ENCODE data around the gene CAPN13.

Gene CAPN13

DNA sequence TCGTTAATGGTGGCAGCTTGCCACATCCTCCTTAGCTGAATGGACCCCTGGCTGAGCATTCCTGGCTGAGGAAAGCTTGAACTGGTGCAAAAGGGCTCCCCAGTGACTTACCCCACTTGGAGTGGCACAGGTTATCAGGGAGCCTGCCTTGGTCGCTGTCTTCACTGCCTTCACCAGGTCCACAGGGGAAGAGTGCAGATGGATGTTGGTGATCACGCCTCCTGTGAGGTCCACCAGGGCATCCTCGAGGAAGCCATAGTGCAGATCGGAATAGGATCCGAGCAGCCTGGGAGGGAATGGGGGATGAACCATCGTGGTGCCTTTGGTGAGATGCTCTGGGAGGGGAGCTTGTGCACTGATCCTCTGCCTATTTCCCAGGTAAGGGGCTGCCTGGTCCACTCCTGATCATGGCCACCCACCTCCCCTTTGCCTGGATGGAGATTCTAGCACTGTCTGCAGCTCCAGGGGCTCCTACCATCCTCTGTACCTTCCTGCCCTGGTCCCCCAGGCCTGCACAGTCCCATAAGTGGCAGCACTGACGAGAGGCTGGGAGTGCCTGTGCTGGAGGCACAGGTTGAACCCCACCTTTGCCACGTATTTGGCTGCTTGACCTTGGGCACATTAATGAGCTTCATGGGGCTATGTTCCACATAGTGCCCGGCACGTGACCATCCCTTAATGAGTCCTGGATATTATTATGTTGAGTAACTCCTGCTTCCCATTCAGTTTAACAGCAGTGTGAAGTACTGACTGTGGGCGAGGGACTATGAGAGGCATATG, 43.0 kb downstream of the CAPN13 start:
- no peak for DNase-seq (ENCODE audit: low read depth)

DNA sequence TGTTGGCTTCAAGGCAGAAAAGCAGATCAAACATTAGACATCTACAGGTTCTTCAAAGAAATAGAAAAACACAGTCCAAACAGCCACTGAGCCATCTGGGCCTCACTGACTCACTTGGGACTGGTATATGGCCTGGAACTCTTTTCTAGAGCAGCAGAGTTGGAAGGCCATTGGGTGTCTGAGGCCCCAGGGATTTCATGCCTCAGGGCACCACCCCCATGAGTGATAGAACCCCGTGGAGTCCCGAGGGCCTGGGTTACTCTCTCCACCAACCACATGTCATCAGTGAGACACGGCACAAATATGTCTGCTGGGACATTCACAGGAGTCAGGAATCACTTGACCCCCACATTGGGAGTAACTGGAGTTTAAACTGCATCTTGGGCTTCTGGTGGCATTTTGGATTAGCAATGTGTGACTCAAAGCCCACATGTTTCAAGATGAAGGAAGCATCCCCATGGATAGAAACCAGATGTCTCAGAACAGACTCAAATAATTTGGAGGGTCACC, 44.0 kb downstream of the CAPN13 start:
- DNase-seq (ENCODE audit: low read depth) = no peak

DNA sequence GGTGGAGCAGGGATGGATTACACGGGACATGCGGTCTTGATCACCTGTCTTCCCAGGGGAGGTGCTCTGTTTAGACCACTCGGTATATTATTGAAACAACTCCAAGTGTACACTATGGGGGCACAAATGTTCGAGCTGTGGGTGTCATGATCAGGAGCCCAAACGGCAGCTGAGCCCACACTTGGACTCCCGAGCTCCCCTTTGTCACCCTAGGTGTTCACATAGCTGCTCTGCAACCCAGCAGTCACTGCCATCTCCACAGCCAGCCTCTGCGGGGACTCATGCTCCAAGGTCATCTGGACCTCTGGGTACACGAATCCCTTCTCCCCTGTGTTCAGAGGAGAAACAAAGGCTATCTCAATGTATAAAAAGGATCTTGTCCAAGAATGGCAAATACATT, 46.0 kb downstream of the CAPN13 start:
- DNase-seq (ENCODE audit: low read depth) = no peak

DNA sequence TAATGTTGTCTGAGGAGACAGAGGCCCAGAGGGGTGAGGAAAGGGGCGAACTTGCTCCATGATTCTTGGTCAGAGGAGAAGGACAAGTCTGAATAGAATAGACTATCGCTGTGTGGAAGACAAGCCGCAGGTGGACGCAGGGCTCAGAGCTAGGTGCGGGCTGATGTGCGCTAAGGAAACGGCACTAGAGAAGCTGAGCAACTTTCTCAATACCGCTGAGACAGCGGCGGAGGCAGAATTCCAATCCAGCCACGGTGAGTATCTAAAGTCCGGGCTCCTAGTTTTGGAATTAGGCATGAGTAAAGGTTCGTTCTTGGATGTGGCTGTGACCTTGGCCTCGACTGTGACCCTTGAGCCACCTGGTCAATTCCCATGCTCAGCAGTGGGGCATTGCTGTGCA, 47.8 kb downstream of the CAPN13 start:
- no peak for DNase-seq (ENCODE audit: low read depth)

DNA sequence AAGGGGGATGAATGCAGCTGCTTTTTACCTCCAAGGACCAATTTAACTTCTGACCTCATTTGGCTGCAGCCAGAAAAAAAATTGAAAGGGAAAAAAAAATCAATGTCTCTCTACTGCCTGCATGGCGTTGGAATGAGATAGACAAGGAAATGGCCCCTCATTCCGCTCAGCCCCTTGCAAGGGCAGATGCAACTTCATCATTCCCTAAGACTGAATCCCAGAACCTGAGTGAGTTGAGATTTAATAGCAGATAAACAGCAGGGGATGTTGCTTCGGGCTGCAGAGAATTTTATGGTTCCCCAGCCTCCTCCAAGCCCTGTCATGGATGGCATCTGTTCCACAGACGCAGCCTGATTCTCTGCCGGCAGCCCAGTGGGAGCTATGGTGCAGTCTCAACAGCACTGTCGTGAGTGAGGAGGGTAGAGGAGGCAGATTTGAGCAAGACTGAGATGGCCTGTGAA, 49.0 kb downstream of the CAPN13 start:
- no peak for DNase-seq (ENCODE audit: low read depth)

DNA sequence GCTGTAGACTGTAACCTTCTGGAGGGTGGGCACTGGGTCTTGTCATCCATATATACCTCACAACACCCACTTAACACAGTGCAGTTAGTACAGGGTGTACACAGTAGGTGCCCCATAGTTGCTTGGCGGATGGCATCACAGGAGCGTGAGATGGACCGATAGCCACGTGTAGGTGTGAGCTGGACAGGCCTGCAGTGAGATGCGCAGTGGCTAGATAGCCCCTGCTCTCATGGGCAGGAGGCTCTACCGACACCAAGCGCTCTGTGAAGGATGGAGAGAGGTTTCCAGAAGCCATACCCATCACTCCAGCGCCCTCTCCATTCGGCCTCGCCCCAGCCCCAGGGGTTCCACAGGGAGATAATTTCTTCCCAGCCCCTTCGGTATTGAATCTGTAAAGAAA, 49.5 kb downstream of the CAPN13 start:
- DNase-seq (ENCODE audit: low read depth) = no peak

DNA sequence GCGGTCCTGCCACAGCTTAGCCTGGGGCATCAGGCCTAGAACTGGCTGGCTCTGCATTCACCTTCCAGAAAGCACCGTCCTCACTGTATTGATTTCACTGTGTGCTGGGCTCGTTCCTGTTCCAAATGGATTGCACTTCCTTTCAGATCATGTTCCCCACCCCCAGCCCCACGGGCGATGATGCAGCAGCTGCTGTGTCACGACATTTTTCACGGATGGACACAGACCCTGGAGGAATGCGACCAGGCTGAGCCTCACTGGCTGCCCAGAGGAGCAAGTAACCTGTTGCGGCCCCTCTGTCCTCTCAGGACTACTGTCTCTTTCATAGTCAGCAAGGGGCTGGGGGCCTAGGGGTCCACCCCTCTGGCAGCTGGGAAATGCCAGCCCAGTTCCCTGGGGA, 50.3 kb downstream of the CAPN13 start:
- no peak for DNase-seq (ENCODE audit: low read depth)

DNA sequence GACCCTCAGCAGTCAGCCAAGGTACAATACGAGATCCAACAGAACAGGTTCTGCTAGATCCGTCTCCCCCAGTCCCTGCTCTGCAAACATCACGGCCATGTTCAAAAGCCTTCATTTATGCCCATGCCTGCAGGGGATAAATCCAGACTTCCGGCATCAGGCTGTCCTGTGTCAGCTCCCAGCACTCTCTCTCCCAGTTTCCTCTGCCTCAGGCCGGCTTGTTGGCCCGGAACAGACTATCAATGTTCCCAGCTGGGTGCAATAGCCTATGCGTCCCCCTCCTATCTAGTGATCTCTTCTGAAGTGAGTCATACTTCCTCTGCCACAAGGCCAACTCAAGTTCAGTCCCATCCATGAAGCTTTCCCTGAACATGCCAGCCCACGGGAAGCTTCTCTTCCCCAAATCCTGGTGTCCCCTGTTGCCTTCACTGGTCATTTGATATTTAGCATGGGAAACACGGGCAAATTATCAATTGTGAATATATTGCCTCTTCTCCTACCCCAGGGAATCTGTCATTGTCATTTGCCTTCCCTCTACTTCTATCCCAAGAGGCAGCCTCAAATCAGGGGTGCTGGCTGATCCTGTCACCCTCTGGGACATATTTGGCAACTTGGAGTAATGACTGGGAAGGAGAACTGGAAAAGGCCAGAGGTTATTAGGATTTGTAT, 51.1 kb downstream of the CAPN13 start:
- no peak for DNase-seq (ENCODE audit: low read depth)

DNA sequence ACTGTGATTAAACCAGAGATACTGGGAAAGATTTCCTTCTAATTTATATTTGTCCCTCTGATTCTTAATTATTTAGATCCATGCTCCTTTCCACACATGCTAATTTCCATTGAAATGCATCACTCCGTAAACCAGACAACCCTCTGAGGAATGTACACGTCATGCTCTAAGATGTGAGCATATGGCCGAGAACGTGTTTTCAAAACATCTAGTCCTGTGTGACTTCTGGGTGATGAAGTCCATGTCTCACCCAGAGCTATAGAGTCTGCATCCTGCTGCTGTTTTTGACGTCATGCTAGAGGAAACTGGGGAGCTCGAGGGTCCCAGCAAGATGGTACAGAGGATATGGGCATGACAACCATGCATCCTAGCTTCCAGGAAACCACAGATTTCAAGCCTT, 53.6 kb downstream of the CAPN13 start:
- DNase-seq (ENCODE audit: low read depth) = no peak

DNA sequence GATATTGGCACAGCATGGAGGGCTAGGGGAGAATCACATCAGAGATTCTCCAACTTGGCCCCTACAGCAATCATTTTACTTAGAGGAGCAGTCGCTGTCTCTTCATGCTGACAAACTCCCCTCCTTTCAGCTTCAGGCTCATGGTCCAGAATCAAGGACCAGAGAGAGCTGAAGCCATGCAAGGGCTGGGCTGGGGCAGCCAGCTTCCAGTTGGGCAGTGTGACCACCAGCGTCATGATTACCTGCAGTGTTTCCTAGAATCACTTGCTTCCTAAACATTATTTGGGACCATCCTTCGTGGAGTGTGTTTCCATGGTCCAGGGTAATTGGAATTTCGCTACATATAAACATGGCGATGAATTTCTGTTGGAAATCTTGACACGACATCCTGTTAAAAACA, 54.4 kb downstream of the CAPN13 start:
- no peak for DNase-seq (ENCODE audit: low read depth)

DNA sequence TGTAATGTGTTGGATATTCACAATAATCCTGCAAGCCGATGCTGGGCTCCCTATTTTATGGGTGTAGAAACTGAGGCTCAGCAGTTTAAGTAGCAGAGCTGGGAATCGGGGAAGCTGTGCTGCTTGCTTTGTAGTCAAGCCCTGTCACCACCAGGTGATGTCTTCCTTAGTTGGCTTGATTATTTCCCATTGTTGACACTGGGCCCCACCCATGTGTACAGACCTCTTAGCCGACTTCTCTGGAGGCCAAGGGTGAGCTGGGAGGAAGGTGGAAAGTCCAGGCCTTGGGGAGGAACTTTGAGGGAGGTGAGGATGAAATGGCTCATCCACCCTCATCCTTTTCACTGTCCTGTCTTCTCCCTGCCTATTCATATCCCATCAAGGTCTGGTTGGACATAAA, 60.0 kb downstream of the CAPN13 start:
- no peak for DNase-seq (ENCODE audit: low read depth)

DNA sequence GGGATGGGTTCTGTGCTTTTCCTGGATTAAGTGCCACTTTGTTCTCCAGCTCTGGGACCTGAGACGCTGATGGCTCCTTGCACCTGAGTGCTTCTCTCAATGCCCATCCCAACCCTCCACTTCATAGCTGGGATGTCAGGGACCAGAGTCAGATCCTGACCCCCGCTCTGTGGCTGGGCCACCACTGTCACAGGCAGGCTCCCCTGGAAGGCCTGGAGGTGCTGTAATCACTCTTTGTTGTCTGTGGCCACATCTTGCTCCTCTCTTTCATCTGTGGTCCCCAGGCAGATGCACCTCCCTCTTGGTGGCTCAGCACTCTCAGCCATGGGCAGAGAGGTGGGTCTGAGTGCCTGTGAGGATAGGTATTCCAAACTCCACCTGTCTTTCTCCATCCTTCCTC, 62.4 kb downstream of the CAPN13 start:
- DNase-seq (ENCODE audit: low read depth) = no peak

DNA sequence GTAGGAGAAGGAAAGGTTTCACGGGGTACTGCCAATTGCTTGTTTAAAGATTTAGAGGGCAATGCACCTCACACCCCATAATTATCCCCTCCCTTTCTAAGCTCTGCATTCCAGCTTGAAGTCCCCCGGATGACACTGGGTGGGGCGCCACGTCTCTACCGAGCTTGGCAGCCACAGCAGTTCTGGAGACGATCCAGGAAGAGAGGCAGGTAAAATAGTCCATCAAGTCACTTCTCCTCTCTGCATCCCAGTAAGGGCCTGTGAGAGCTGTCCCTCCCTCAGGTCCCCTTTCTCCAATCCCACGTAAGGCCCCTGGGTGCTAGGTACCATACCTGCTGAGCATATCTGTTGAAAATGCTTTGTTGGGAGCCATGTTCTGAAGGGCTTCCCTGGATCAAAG, 65.7 kb downstream of the CAPN13 start:
- DNase-seq (ENCODE audit: low read depth) = no peak

DNA sequence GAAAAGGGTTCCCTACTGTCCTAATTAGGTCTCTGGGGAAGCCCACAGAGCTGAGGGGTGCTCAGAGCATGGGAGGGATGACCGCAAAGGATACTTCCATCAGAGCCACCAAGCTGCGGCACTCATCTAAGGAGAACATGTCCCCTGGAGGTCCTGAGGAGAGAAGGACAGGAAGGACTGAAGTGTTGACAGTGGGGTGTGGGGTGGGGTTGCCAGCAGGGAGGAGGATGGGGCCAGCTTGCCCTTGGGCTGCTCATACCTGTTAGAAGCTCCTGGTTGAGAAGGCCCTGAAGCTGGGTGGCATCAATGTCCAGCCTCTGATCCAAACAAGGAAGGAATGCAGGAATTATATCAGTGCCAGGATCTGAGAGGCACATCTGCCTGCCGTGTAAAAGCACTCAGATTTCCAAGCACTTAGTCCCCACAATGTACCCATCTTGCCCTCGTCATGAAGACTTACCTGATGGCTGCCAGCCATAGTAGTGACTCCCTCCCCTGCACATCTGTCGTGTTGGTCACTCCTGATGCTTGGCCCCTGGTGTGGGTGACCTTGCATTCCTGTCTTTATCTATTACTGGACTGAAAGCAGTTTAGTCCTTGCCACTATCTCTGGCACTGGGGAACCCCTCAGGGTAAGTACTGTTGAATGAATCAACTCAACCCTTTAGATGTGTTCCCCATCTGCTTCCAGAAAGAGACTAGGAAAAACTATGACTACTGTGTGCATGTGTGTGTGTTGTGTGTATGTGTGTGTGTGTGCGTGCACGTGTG, 68.9 kb downstream of the CAPN13 start:
- no peak for DNase-seq (ENCODE audit: low read depth)

DNA sequence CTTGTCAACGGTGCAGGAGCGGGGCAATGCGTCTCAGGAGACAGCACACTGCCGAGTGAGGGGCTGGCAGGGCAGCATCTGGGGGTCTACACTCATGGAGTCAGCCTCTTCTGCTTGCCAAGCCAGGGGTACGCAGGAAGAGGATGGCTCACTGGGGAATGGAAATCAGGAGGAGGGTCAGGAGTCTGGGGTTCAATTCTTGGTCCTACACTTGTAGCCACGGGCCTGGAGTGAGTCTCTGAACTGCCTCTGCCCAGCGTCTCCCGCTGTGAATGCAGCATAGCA, 70.0 kb downstream of the CAPN13 start:
- no peak for DNase-seq (ENCODE audit: low read depth)

DNA sequence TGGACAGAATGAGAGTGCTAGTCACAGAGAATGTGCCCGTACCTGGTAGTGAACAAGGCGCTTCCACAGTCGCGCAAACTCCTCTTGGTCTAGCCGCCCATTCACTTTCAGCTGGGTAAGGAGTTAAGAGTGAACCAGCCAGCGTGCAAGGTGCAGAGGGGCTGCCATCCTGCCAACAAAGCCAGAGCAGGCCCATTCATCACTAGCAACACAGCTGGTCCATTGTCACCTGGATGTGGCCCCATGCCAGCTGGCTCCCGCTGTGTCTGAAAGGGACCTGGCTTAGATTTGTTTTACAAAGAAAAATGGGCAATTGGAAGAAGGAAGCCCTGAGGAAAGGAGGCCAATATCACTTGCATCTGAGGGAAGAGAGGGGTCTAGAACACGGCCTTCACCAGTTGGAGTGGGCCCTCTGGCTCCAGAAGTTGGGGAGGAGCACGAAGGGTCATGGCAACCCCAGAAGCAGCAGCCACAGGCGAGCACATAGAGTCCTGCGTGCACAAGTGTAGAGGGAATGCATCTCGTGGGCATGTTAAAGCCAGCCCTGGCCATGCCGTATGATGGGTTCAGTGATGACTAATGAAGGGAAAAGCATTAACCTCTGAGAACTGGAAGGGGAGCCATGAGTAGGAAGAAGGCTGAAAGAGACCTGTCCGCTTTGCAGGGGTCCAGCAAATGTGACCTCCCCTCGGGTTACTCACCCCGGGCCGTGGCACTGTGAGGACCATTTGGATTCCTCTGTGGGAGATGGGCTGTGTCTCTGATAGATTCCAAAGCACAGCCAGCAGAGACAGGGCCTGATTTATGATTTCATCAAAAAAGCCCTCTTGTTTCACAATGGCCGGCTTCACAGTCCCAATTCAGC, 70.6 kb downstream of the CAPN13 start:
- DNase-seq (ENCODE audit: low read depth) = no peak

DNA sequence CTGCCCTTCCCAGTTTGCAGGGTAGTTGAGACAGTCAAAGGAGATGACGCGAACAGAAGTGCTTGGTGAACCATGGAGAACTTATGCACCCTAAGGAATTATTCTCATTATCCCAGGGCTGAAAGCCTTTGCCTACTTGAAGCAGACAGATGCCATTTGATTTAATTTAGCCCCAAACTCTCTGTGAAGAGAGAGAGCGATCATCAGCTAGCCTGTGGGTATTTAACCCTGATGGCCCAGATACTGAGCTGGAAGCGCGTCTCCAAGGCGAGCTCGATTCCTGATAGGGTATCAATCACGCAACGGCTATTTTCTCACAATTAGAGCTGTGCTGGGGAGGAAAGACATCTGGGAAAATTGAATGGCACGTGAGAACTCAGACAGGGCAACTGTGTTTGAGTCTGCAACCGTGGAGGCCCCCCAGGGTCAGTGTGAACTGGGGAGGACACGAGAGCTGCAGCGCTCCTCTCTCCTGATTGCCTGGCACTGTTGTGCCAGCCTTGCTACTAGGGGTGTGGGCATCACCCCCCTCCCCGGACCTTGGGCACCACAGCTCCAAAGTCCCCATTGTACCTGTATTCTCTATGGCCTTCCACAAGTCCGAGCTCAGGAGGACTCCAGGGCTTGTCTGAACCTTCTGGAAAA, 73.2 kb downstream of the CAPN13 start:
- DNase-seq (ENCODE audit: low read depth) = no peak

DNA sequence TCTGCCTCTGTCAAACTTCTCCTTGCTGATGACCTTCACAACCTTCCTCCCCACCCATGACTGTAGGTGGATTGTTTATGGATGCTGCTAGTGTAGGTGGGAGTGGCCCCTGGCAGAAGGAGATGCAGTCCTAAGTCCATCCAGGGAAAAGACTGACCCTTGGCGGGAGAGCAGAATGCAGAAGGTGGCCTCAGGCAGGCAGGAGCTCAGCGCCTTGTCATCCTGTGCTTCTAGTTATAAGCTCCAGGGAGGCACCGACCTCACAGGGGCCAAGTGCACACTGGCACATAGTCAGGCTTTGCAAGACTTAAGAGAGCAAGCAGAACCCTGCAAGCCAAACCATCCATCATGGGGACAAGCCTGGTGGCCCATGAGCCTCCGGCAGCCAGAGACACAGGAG, 74.4 kb downstream of the CAPN13 start:
- no peak for DNase-seq (ENCODE audit: low read depth)

DNA sequence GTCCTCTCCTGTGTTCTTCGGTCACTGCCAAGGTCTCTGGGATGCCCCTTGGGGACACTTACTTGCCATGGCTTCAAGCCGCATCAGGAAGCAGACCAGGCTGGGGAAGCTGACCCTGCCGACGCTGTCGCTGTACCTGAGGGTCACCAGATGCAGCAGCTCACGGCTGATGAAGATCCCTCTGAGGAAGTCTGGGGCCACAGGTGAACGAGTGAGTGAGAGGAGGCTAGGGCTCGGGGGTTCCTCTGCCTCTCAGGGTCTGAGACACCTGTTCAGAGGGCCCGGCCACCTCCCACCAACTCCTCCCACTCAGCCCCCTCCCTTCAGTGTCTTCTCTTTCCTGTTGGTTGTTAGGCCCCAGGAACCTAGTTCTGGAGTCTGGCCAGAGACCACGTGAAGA, 74.9 kb downstream of the CAPN13 start:
- DNase-seq (ENCODE audit: low read depth) = no peak

DNA sequence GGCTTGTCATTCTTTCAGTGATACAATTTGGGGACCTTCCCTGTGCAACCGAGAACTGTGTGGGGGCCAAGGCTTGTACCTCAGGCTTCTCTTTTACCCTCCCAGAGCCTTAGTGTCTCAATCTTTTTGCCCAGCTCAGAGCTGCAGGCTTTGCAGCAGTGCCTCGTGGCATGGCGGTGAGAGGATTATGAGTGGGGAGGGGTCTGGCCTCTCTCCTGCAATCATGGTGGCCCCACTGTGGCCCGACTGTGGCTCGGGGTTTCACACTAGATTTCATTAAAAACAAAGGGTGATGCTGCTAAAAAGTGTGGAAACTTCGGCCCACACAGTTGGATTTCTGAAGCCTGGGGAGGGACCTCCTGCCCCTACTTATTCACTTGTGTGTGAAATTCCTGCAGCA, 75.5 kb downstream of the CAPN13 start:
- DNase-seq (ENCODE audit: low read depth) = no peak

Data from T follicular helper cell (primary cell).